Fibroblast of skin of left biceps (primary cell): ENCODE data around the gene PDE4B.
"Not testable (repeated sequence)": the region's sequence is repeated elsewhere in the genome, so short reads cannot be mapped to it uniquely, and the experiment has no call there.

Experiments
- DNase-seq, 2 experiments: peaks; one replicate each; pipeline ENCODE4 v3.0.0-alpha.2; 2013; ENCODE audit warnings: low read depth in 2 of 2

Gene PDE4B

DNA sequence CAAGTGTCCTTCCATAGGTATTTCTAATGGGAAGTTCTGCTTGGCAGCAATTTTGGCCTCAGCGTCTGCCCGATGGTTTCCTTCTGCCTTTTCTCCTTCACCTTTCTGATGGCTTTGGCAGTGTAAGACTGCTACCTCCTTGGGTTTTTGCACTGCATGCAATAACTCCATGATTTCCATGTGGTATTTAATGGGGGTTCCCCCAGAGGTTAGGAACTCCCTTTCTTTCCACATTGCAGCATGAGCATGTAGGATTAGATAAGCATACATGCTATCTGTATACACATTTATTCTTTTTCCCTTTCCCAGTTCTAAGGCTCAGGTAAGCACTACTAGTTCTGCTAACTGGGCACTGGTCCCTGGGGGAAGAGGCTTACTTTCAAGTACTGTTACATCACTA, 628.2 kb downstream of the PDE4B start:
- DNase-seq = not testable (repeated sequence)

DNA sequence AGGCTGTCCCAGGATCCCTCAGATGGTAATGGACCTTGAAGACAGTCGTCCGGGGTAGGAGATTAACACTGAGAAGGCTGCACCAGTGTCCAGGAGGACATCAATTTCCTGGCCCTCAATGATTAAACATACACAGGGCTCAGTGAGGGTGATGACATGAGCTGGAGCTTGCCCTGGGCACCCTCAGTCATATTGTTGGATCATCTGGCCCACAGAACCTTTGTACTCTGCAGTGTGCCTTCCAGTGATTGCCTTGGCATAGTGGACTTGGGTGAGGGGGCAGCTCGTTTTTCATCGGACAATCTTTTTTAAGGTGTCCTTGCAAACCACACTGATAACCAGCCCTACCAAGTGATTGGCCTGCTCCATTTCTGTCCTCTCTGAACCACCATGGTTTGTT, 630.1 kb downstream of the PDE4B start:
- no peak for DNase-seq
